AG09309 (cell line): ENCODE measurements around the gene PRPH2.

ENCODE experiments used
- DNase-seq: peaks from one replicate; pipeline ENCODE4 v3.0.0-alpha.2; 2010; ENCODE audit warnings: low read depth
- H3K4me3 ChIP-seq: 2 replicates; pipeline ENCODE4 v1.5.1; 2011; ENCODE audit warnings: mild to moderate bottlenecking, low read depth, low read length, moderate library complexity; ENCODE audit not compliant: control insufficient read depth
- CTCF ChIP-seq: IDR thresholded peaks from 2 replicates; pipeline ENCODE4 v1.5.1; 2011; ENCODE audit warnings: mild to moderate bottlenecking, low read depth, low read length, inconsistent platforms; ENCODE audit not compliant: insufficient read depth, control insufficient read depth; ENCODE audit errors: missing control alignments

Gene PRPH2

GRCh38 chr6:42711930-42712329 lies 10.5 kb downstream of the PRPH2 start:
- TF ChIP-seq CTCF: no peak
- DNase-seq: no peak
- H3K4me3 ChIP-seq: no peak overlapping the region

GRCh38 chr6:42710316-42710715 lies 12.1 kb downstream of the PRPH2 start:
- H3K4me3 ChIP-seq: no peak overlapping the region
- no peak for TF ChIP-seq CTCF
- no peak for DNase-seq

GRCh38 chr6:42709871-42710270 lies 12.5 kb downstream of the PRPH2 start:
- TF ChIP-seq CTCF: no peak
- H3K4me3 ChIP-seq: no peak overlapping the region
- DNase-seq: no peak

GRCh38 chr6:42708096-42708495 lies 14.3 kb downstream of the PRPH2 start:
- no peak for TF ChIP-seq CTCF
- H3K4me3 ChIP-seq: no peak overlapping the region
- DNase-seq: no peak

- H3K4me3 ChIP-seq: no peak overlapping the region
- TF ChIP-seq CTCF: no peak
- DNase-seq: no peak
These were observed 14.8 kb downstream of the PRPH2 start for GRCh38 chr6:42707595-42707994.

- DNase-seq: no peak
- H3K4me3 ChIP-seq: no peak overlapping the region
- TF ChIP-seq CTCF: no peak
These were observed 17.4 kb downstream of the PRPH2 start for GRCh38 chr6:42704937-42705374.
